GM19467 (cell line): ENCODE measurements around the gene ZNF177.
"Not testable (repeated sequence)": the region's sequence is repeated elsewhere in the genome, so short reads cannot be mapped to it uniquely, and the experiment has no call there.

Source experiments
- ATAC-seq: cut with Tn5 transposase; IDR thresholded peaks from one replicate; pipeline ENCODE4 v1.9.1; 2021; ENCODE audit warnings: mild to moderate bottlenecking, moderate library complexity; ENCODE audit not compliant: unreplicated experiment

The ZNF177 gene

GRCh38 chr19:9362905-9363304 is at the start of gene ZNF177:
Gene ZNF177 (plus strand): TSS chr19:9363013. CDS start chr19:9378312, 15,299 bp downstream.
- no peak for ATAC-seq

DNA sequence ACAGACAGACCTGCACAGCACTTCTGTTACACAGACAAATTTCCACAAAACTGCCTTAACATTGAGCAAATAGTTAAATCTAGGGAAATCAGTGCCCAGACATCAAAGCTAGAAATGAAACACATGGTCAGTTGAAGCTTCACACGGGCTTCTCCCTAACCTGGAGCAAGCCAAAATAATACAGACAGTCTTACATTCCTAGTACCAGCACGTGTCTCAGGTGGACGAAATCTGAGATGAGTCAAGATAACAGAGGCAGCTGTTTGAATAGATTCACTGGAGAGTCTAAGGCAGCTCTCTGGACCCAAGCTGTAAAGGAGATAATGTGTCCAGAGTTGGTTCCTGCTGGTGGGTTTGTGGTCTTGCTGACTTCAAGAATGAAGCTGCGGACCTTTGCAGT is 49.1 kb upstream of the ZNF177 start:
- ATAC-seq = no peak

DNA sequence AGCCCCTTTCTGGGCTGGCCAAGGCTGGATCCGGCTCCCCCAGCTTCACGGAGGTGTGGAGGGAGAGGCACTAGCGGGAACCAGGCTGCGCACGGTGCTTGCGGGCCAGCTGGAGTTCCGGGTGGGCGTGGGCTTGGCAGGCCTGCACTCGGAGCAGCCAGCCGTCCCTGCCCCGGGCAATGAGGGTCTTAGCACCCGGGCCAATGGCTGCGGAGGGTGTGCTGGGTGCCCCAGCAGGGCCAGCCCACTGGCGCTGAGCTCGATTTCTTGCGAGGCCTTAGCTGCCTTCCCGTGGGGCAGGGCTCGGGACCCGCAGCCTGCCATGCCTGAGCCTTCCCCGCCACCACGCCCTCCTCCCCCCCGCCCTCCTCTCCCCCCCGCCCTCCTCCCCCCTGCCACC is 41.5 kb upstream of the ZNF177 start:
- no peak for ATAC-seq

DNA sequence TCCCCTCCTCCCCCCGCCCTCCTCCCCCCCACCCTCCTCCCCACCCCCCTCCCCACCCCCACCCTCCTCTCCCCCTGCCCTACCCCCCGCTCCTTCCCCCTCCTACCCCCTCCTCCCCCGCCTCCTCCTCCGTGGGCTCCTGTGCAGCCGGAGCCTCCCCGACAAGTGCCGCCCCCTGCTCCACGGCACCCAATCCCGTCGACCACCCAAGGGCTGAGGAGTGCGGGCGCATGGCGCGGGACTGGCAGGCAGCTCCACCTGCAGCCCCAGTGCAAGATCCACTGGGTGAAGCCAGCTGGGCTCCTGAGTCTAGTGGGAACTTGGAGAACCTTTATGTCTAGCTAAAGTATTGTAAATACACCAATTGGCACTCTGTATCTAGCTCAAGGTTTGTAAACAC is 41.1 kb upstream of the ZNF177 start:
- ATAC-seq = not testable (repeated sequence)

- not testable (repeated sequence) for ATAC-seq
Observed at GRCh38 chr19:9322201-9322600, 40.6 kb upstream of the ZNF177 start.

DNA sequence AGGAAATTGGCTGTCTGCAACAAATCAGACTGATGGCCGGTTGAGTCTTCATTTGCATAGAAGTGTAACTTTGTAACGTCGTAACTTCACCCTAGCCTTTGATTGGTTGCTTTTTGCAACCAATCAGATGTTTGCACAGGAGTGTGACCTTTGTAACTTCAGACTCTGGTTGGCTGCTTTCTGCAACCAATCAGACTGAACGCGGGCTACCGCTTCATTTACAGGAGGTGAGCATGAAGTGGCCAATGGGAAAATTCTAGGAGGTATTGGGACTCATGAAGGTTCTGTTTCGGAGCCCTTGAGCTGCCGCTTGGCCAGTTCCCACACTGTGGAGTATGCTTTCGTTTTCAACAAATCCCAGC is 39.3 kb upstream of the ZNF177 start:
- peak; percentile 32 for ATAC-seq

GRCh38 chr19:9323919-9324583 is 38.8 kb upstream of the ZNF177 start, which contains the start of gene ZNF559:
Gene ZNF559 (plus strand): TSS chr19:9324179. CDS start chr19:9338550, 14,371 bp downstream.
- ATAC-seq = peak; percentile 92

- no peak for ATAC-seq
Observed at GRCh38 chr19:9324584-9324962, 38.2 kb upstream of the ZNF177 start.

DNA sequence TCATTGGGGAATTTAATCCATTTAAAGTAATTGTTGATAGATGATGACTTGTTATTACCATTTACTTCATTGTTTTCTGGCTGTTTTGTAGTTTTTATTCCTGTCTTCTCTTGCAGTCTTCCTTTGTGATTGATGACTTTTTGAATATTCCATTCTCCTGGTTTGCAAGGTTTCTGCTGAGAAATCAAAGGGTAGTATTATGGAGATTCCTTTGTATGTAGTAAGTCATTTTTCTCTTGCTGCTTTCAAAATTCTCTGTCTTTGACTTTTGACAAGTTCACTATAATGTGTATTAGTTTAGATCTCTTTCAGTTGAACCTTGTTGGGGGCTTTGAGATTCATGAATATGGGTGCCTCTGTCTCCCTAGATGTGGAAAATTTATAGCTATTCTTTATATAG is 32.8 kb upstream of the ZNF177 start:
- ATAC-seq = no peak

DNA sequence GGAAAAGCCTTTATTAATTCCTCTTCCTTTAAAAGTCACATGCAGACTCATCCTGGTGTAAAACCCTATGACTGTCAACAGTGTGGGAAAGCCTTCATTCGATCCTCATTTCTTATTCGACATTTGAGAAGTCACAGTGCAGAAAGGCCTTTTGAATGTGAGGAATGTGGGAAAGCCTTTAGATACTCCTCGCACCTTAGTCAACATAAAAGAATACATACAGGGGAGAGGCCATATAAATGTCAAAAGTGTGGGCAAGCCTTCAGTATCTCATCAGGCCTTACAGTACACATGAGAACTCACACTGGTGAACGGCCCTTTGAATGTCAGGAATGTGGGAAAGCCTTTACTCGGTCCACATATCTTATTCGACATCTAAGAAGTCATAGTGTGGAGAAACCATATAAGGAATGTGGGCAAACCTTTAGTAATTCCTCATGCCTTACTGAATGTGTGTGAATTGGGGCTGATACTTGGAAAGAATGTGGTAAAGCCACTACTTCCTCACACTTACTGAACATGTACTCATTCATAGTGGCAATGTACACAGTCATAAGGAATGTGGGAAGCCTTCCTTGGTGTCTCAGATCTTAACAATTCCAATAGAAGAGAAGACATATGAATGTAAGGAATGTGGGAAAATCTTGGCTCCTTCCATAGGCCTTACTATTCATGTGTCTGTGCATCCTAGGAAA is 20.1 kb upstream of the ZNF177 start:
- ATAC-seq = no peak

GRCh38 chr19:9345005-9345404 is 17.8 kb upstream of the ZNF177 start:
- ATAC-seq = no peak

DNA sequence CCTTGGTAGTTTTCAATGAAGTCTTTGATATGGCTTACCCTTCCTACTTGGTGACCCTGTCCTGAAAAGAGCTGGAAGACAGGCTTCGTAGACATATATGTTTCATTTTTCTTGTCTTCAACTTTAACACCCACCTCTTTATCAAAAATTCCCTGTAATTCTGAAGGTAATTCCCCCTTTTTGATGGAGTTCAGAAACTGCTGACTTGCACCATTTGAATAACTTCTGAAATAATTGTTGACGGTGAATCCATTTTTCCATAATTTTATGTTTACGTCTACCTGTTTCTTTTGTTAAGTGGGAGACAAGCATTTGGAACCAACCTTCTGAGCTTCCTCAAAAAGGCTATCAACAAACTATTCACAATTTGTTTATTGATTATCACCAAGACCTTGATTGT is 14.6 kb upstream of the ZNF177 start:
- ATAC-seq = no peak

DNA sequence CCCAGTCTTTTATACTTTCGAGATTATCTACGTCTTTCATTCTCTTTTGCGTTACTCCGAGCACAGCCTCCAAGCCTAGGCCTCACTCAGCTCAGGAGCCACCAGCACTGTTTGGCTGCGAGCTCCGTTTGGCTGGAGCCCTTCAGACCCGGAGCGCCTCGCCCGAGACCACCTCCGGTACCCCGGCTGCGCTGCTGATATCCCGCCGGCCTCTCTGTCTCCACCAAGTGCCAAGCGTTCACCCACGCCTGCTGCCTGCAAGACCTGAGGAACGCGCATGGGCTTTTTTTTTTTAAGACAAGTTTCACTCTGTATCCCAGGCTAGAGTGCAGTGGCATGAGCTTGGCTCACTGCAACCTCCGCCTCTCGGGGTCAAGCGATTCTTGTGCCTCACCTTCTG is 14.1 kb upstream of the ZNF177 start:
- ATAC-seq = no peak

- no peak for ATAC-seq
Observed at GRCh38 chr19:9352505-9352904, 10.3 kb upstream of the ZNF177 start.

DNA sequence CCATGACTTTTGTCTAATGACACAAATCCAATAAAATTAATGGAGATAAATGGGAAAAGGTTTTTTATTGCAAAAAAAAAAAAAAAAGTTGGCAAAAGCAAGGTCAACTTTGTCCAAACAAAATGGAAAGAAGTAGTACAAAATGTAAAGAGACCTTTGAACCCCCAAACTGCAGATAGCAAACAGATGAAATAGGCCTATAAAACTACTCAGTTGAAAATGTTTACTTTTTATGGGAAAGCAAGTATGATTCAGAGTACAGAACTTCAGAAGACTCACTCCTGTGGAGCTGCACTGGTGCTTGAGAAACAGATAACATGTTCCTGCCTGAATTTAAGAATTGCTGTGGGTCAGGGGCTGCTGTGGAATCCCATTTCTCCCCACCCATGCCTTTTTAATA is 9.8 kb upstream of the ZNF177 start:
- ATAC-seq = no peak

GRCh38 chr19:9354651-9355050 is 8.2 kb upstream of the ZNF177 start:
- no peak for ATAC-seq

DNA sequence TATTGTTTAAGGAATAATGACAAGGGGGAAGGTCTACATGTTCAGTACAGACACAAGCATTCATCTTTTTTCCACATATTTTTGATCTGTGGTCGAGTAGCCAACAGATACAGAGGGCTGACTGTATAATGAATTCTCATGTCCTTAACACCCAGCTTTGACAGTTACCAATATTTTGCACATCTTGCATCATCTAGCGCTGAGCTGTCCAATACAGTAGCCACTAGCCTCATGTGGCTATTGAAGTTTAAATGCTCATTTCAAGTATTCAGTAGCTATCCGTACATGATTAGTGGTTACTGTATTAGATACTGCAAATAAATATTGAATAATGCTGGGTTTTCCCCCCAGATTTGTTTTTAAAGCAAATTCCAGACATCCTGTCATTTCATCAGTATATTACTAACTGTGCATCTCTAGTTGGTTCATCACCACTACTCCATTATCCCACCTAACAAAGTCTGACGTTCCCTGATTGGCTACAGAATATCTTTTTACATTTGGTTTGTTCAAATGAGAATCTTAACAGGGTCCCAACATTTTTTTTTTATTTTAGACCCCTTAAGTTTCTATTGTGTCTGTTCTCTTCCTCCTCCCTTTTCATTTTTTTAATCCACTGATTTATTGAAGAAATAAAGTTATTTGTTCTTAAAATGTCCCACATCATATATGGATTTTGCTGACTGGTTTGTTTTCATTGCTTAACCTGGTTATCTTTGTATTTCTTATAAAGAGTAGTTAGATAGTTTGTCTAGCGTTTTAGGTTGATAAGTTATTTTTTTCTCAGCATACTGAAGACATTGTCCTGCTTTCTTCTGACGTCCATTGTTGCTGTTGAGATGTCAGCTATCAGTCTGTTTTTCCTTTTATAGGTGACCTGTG is 8.2 kb downstream of the ZNF177 start:
- ATAC-seq = no peak

DNA sequence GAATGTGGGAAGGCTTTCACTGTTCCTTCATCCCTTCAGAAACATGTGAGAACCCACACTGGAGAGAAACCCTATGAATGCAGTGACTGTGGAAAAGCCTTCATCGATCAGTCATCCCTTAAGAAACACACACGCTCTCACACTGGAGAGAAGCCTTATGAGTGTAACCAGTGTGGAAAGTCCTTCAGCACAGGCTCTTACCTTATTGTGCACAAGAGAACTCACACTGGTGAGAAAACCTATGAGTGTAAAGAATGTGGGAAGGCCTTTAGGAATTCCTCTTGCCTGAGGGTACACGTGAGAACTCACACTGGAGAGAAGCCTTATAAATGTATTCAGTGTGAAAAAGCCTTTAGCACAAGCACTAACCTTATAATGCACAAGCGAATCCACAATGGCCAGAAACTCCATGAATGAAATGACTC is 18.6 kb downstream of the ZNF177 start:
- ATAC-seq = no peak

DNA sequence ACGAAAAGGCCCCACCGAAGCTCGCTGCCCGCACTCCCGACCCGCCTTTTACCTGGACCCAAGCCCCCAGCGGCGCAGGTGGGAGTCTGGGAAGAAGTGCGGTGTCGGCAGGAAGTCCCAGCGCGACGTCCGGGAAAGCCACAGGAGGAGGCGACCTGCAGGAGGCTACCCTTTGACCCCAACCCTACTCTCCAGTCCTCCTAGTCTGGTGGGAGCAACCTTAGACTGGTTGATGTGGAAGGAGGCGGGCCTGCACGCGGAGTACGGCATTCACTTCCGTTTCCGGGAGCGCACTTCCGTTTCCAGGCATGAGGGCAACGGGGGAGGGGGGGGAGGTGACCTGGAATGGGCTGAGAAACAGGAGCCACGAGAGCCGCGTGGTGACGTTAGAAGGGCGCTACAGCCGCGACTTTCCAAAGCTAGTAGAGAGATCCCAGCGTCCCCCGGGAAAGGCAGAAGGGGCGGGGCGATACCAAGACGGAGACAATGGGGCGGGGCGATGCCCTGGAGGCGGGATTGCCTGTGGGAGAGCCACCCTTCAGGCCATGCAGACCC is 44.1 kb downstream of the ZNF177 start:
- no peak for ATAC-seq

DNA sequence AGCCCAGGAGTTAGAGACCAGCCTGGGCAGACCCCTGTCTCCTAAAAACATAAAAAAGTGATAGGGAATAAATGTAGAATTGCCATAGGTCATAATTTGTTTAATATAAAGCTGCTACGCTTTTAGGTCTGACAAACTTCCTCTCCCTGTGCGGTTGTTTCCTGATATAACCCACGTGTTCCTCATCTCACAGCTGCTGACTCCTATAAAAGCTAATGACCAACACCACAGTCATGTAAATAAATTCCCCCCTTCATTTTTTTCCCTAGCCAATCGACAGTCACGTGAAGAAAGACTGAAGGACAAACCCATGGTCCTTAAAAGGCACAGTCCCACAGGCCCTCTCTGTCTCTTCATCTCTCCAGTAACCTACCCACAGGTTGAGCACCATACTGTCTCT is 45.0 kb downstream of the ZNF177 start:
- ATAC-seq = no peak

- ATAC-seq = no peak
Observed at GRCh38 chr19:9413240-9413954, 50.6 kb downstream of the ZNF177 start.
